HEK293 (cell line): Measurements from ENCODE around the gene BTD.

Source experiments
- CTCF ChIA-PET: fragments of 350-600 bp; formaldehyde crosslinking; extraction: SDS; loops from one replicate; lab custom pipeline; 2021; ENCODE audit warnings: antibody characterized with exemption; lab: Yijun Ruan, JAX
- POLR2A ChIA-PET: fragments of 300-600 bp; formaldehyde crosslinking; extraction: SDS; loops from one replicate; lab custom pipeline; 2020; ENCODE audit warnings: antibody characterized with exemption, inconsistent platforms; lab: Yijun Ruan, JAX
- H3K27ac ChIP-seq: fragments of 200-500 bp; sonication (Bioruptor generic); 2 replicates; pipeline ENCODE4 v1.5.1; 2014; ENCODE audit warnings: low read depth, low read length, control low read depth, inconsistent platforms; ENCODE audit errors: extremely low read depth
- H3K36me3 ChIP-seq, 2 experiments: fragments of 200-500 bp in 1 of 2; sonication (Bioruptor generic) in 1 of 2; 1 replicate in 1 of 2; 2 replicates in 1 of 2; pipeline ENCODE4 v1.5.1; 2014 to 2017; ENCODE audit warnings: inconsistent platforms in 2 of 2, low read length in 2 of 2; ENCODE audit not compliant: control insufficient read depth in 2 of 2, insufficient read depth in 1 of 2
- H3K4me1 ChIP-seq: fragments of 200-500 bp; sonication (Bioruptor generic); 2 replicates; pipeline ENCODE4 v1.5.1; 2014; ENCODE audit warnings: mild to moderate bottlenecking, low read length, inconsistent platforms; ENCODE audit not compliant: control insufficient read depth, insufficient read depth
- H3K4me3 ChIP-seq: 2 replicates; pipeline ENCODE4 v1.5.1; 2011; ENCODE audit warnings: low read depth, mild to moderate bottlenecking, control low read depth, low read length, moderate library complexity
- H3K9me3 ChIP-seq: fragments of 200-500 bp; sonication (Bioruptor generic); 2 replicates; pipeline ENCODE4 v1.5.1; 2014; ENCODE audit warnings: low read depth, low read length, inconsistent platforms; ENCODE audit not compliant: control insufficient read depth, insufficient read depth
- GFI1B ChIP-seq: fragments of 450-650 bp; formaldehyde crosslinking; IDR thresholded peaks from 2 replicates; pipeline ENCODE4 v1.5.1; 2016; ENCODE audit warnings: missing biosample characterization, missing genetic modification characterization
- KLF9 ChIP-seq: fragments of 450-650 bp; formaldehyde crosslinking; IDR thresholded peaks from 2 replicates; pipeline ENCODE4 v1.5.1; 2016; ENCODE audit warnings: missing biosample characterization, missing genetic modification characterization, low read depth
- MYNN ChIP-seq: fragments of 450-650 bp; formaldehyde crosslinking; IDR thresholded peaks from 2 replicates; pipeline ENCODE4 v1.5.1; 2016; ENCODE audit warnings: missing biosample characterization, missing genetic modification characterization, borderline replicate concordance
- PBX3 ChIP-seq: sonication (generic); formaldehyde crosslinking; IDR thresholded peaks from 2 replicates; pipeline ENCODE4 v1.8.1; 2022; ENCODE audit warnings: mild to moderate bottlenecking, moderate library complexity, missing genetic modification reagents
- ZBTB8A ChIP-seq: fragments of 450-650 bp; formaldehyde crosslinking; IDR thresholded peaks from 2 replicates; pipeline ENCODE4 v1.5.1; 2016; ENCODE audit warnings: missing biosample characterization, missing genetic modification characterization
- ZIC2 ChIP-seq: fragments of 450-650 bp; formaldehyde crosslinking; IDR thresholded peaks from 2 replicates; pipeline ENCODE4 v1.5.1; 2016; ENCODE audit warnings: missing biosample characterization, missing genetic modification characterization
- ZNF148 ChIP-seq: fragments of 450-650 bp; formaldehyde crosslinking; IDR thresholded peaks from 2 replicates; pipeline ENCODE4 v1.5.0; 2017; ENCODE audit warnings: missing biosample characterization, missing genetic modification characterization, borderline replicate concordance
- ZNF175 ChIP-seq: fragments of 450-650 bp; formaldehyde crosslinking; IDR thresholded peaks from 2 replicates; pipeline ENCODE4 v1.5.1; 2016; ENCODE audit warnings: missing biosample characterization, missing genetic modification characterization
- ZNF266 ChIP-seq: fragments of 450-650 bp; formaldehyde crosslinking; IDR thresholded peaks from 2 replicates; pipeline ENCODE4 v1.5.1; 2016; ENCODE audit warnings: missing biosample characterization, missing genetic modification characterization, low read depth
- ZNF280D ChIP-seq: fragments of 450-650 bp; formaldehyde crosslinking; IDR thresholded peaks from 2 replicates; pipeline ENCODE4 v1.5.1; 2016; ENCODE audit warnings: missing biosample characterization, missing genetic modification characterization
- ZNF362 ChIP-seq: fragments of 450-650 bp; formaldehyde crosslinking; IDR thresholded peaks from 2 replicates; pipeline ENCODE4 v1.5.1; 2016; ENCODE audit warnings: missing biosample characterization, missing genetic modification characterization
- ZNF366 ChIP-seq: fragments of 450-650 bp; formaldehyde crosslinking; conservative IDR thresholded peaks from 2 replicates; pipeline ENCODE4 v1.5.1; 2016; ENCODE audit warnings: missing biosample characterization, missing genetic modification characterization
- ZNF449 ChIP-seq: fragments of 450-650 bp; formaldehyde crosslinking; IDR thresholded peaks from 2 replicates; pipeline ENCODE4 v1.5.1; 2017; ENCODE audit warnings: missing biosample characterization, mild to moderate bottlenecking, missing genetic modification characterization, moderate library complexity
- ZNF48 ChIP-seq: fragments of 450-650 bp; formaldehyde crosslinking; IDR thresholded peaks from 2 replicates; pipeline ENCODE4 v1.5.1; 2016; ENCODE audit warnings: missing biosample characterization, missing genetic modification characterization
- ZNF488 ChIP-seq: fragments of 450-650 bp; formaldehyde crosslinking; IDR thresholded peaks from 2 replicates; pipeline ENCODE4 v1.5.1; 2016; ENCODE audit warnings: missing biosample characterization, missing genetic modification characterization
- ZNF510 ChIP-seq: fragments of 450-650 bp; formaldehyde crosslinking; IDR thresholded peaks from 2 replicates; pipeline ENCODE4 v1.5.1; 2018; ENCODE audit warnings: mild to moderate bottlenecking, missing genetic modification characterization, missing biosample characterization; ENCODE audit not compliant: insufficient replicate concordance
- ZNF521 ChIP-seq: fragments of 450-650 bp; formaldehyde crosslinking; IDR thresholded peaks from 2 replicates; pipeline ENCODE4 v1.5.1; 2017; ENCODE audit warnings: missing biosample characterization, mild to moderate bottlenecking, missing genetic modification characterization
- ZNF600 ChIP-seq: fragments of 450-650 bp; formaldehyde crosslinking; IDR thresholded peaks from 2 replicates; pipeline ENCODE4 v1.5.1; 2016; ENCODE audit warnings: missing biosample characterization, missing genetic modification characterization
- ZNF785 ChIP-seq: fragments of 450-650 bp; formaldehyde crosslinking; IDR thresholded peaks from 2 replicates; pipeline ENCODE4 v1.5.1; 2016; ENCODE audit warnings: missing biosample characterization, missing genetic modification characterization
- ZSCAN4 ChIP-seq: fragments of 450-650 bp; formaldehyde crosslinking; IDR thresholded peaks from 2 replicates; pipeline ENCODE4 v1.5.1; 2017; ENCODE audit warnings: missing biosample characterization, missing genetic modification characterization

Gene BTD

GRCh38 chr3:15606434-15606891 lies 4.9 kb downstream of the BTD start (continued):
- TF ChIP-seq ZSCAN4 (tag by site-specific recombination) = no peak
- no peak for TF ChIP-seq ZNF48 (tag by site-specific recombination)
- no peak for TF ChIP-seq ZNF366 (tag by site-specific recombination)
- TF ChIP-seq ZNF600 (tag by site-specific recombination) = no peak
- TF ChIP-seq ZNF148 (tag by site-specific recombination) = no peak
- TF ChIP-seq, all 188 proteins: peak for 0

- ChIA-PET CTCF (no interaction called here), POLR2A (no interaction called here)
- Histone ChIP-seq H3K36me3 (no peaks in the 10 kb centered on the region), H3K9me3 (no peaks in the 10 kb centered on the region), H3K27ac (no peak overlapping the region), H3K4me1 (no peaks in the 10 kb centered on the region)
- TF ChIP-seq ZNF266 (tag by site-specific recombination) (no peak), ZNF449 (tag by site-specific recombination) (peak; percentile 19; the same call in 1 of the 2 replicates)
- TF ChIP-seq, all 188 proteins: peak for 1
- H3K4me3 ChIP-seq = no peak overlapping the region
Measured at GRCh38 chr3:15610082-15610759, 8.7 kb downstream of the BTD start.

GRCh38 chr3:15611018-15611417 lies 9.5 kb downstream of the BTD start:
- Histone ChIP-seq H3K36me3 (no peaks in the 10 kb centered on the region), H3K4me3 (no peak overlapping the region), H3K9me3 (no peaks in the 10 kb centered on the region), H3K27ac (no peak overlapping the region), H3K4me1 (no peaks in the 10 kb centered on the region)
- ChIA-PET CTCF (interaction anchor here (2.0 kb wide), 1 partner anchor 19 kb away, joined by 6 read pairs; no protein-coding TSS in a partner anchor), POLR2A (interaction anchor here (1.0 kb wide), 1 partner anchor 9 kb away, joined by 6 read pairs; the partner anchor contains the start of genes BTD and HACL1)
- no peak for TF ChIP-seq PBX3 (CRISPR knock-in tag)
- no peak for TF ChIP-seq ZNF510 (tag by site-specific recombination)
- TF ChIP-seq ZNF280D (tag by site-specific recombination) = no peak
- TF ChIP-seq ZNF785 (tag by site-specific recombination) = no peak
- TF ChIP-seq ZNF362 = no peak
- TF ChIP-seq KLF9 (tag by site-specific recombination) = no peak
- no peak for TF ChIP-seq ZNF488 (tag by site-specific recombination)
- TF ChIP-seq ZBTB8A = no peak
- no peak for TF ChIP-seq ZNF175 (tag by site-specific recombination)
- TF ChIP-seq GFI1B (tag by site-specific recombination) = no peak
- TF ChIP-seq ZIC2 (tag by site-specific recombination) = no peak
- TF ChIP-seq ZNF521 = no peak
- TF ChIP-seq MYNN (tag by site-specific recombination) = no peak
